ENCODE data around the gene PPP3CA. TPM values are rescaled to one million over a fixed set of nuclear protein-coding genes. Genes with fewer than 3 reads are reported as not detected.

Gene PPP3CA
- total RNA-seq, 1 donor from 2014 or later: 78.8 TPM

DNA sequence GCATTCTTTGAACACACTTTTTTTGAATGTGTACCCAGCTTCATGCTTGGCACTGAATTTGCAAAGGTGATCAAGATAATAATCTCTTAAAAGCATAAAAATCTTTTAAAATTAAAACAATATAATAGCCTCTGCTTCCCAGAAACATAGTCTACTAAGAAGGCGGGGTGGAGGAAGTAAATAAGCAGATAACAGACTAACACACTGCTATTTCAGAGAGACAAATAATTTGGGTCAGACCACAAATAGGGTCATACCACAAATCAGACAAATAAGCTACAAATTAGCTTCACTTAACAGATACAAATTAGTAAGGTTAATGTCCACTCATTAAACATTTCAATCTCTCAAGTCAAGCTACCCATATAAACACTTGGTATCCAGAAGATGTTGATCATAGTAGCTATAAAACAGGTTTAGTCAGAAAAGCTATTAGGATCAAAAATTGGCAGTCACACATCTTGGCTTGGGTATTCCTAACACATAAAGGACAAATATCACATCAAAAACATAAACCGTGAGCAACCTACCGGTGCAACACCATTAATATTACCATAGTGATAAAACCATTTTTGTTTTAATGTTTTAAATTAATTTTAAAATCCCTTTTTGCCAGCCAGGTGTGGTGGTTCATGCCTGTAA lies 47.3 kb downstream of the PPP3CA start:
- TF ChIP-seq, protein P1, sequence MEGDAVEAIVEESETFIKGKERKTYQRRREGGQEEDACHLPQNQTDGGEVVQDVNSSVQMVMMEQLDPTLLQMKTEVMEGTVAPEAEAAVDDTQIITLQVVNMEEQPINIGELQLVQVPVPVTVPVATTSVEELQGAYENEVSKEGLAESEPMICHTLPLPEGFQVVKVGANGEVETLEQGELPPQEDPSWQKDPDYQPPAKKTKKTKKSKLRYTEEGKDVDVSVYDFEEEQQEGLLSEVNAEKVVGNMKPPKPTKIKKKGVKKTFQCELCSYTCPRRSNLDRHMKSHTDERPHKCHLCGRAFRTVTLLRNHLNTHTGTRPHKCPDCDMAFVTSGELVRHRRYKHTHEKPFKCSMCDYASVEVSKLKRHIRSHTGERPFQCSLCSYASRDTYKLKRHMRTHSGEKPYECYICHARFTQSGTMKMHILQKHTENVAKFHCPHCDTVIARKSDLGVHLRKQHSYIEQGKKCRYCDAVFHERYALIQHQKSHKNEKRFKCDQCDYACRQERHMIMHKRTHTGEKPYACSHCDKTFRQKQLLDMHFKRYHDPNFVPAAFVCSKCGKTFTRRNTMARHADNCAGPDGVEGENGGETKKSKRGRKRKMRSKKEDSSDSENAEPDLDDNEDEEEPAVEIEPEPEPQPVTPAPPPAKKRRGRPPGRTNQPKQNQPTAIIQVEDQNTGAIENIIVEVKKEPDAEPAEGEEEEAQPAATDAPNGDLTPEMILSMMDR (IDR thresholded peaks at IDR 0.05): no peak
- ATAC-seq (ENCODE audit: low read depth) (no peak), DNase-seq (no peak)
- no peaks in the 10 kb centered on the region for H3K9me3 Mint-ChIP-seq
- no peaks in the 10 kb centered on the region for H3K36me3 Mint-ChIP-seq (ENCODE audit: low read depth)
- ChIA-PET POLR2A (no interaction called here), CTCF (no interaction called here)
- no peaks in the 10 kb centered on the region for H3K27me3 Mint-ChIP-seq
- H3K27ac Mint-ChIP-seq: no peak overlapping the region
- intact Hi-C loops (cut with micrococcal nuclease): no loop called here
- no peak overlapping the region for H3K4me3 Mint-ChIP-seq
- peaks cover 38% of the 10 kb centered on the region for H3K4me1 Mint-ChIP-seq

DNA sequence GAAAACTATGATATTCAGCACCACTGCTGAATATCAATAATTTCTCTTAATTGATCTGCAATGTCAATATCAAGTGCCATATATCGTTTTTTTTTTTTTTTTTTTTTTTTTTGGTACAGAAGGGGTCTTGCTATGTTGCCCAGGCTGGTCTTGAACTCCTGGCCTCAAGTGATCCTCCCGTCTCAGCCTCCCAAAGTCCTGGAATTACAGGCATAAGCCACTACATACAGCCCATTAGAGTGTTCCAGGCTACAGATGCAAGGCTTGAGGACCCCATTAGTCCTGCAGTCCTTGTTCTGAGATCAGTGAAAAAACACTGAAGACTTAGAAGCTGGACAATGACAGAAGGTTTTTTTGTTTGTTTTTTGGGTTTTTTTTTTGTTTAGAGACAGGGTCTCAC lies 48.3 kb downstream of the PPP3CA start:
- Mint-ChIP-seq H3K4me3 (no peak overlapping the region), H3K27ac (no peak overlapping the region), H3K36me3 (ENCODE audit: low read depth) (no peaks in the 10 kb centered on the region), H3K4me1 (peaks cover 36% of the 10 kb centered on the region), H3K27me3 (no peaks in the 10 kb centered on the region), H3K9me3 (no peaks in the 10 kb centered on the region)
- ATAC-seq (ENCODE audit: low read depth): no peak
- intact Hi-C loops (cut with micrococcal nuclease): no loop called here
- CTCF ChIA-PET: no interaction called here
- TF ChIP-seq, protein P1 (IDR thresholded peaks at IDR 0.05): no peak
- no peak for DNase-seq
- POLR2A ChIA-PET: no interaction called here

GRCh38 chr4:101295691-101296090 lies 51.6 kb downstream of the PPP3CA start:
- no peak for ATAC-seq (ENCODE audit: low read depth)
- Mint-ChIP-seq H3K36me3 (ENCODE audit: low read depth) (peaks cover 7% of the 10 kb centered on the region), H3K9me3 (no peaks in the 10 kb centered on the region), H3K27ac (no peak overlapping the region), H3K27me3 (no peaks in the 10 kb centered on the region), H3K4me3 (no peak overlapping the region), H3K4me1 (peaks cover 61% of the 10 kb centered on the region)
- DNase-seq: no peak
- ChIA-PET CTCF (no interaction called here), POLR2A (interaction anchor here (0.6 to 0.9 kb wide), 4 partner anchors 15 to 420 kb away, joined by 4 to 7 read pairs (median 6); no protein-coding TSS in a partner anchor)
- intact Hi-C loops (cut with micrococcal nuclease): no loop called here
- TF ChIP-seq, protein P1 (IDR thresholded peaks at IDR 0.05): no peak

GRCh38 chr4:101294597-101294996 lies 52.7 kb downstream of the PPP3CA start:
- ChIA-PET POLR2A (interaction anchor here (0.6 kb wide), 1 partner anchor 12 kb away, joined by 4 read pairs; no protein-coding TSS in a partner anchor), CTCF (no interaction called here)
- Mint-ChIP-seq H3K4me1 (peaks cover 66% of the 10 kb centered on the region), H3K27me3 (no peaks in the 10 kb centered on the region), H3K9me3 (no peaks in the 10 kb centered on the region), H3K27ac (no peak overlapping the region), H3K36me3 (ENCODE audit: low read depth) (peaks cover 7% of the 10 kb centered on the region), H3K4me3 (no peak overlapping the region)
- DNase-seq: no peak
- ATAC-seq (ENCODE audit: low read depth): no peak
- TF ChIP-seq, protein P1 (IDR thresholded peaks at IDR 0.05): no peak
- intact Hi-C loops (cut with micrococcal nuclease): no loop called here

DNA sequence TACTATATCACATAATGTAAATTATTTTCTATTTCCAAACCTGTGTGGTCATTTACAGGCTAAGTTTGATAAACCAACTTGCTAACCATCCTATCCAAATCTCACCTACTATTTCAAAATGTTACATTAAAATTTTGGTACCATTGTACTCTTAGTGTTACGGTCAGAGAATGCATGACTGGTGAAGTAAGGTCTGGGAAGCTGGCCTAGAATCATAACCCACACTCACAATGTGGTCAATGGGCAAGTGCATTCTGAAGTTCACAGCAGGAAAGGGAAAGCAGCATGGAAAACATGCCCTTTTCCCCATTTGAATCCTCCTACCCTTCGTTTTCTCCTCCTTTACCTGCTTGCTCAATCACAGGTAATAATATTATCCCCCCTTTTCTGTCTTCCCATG lies 54.4 kb downstream of the PPP3CA start:
- peaks cover 75% of the 10 kb centered on the region for H3K4me1 Mint-ChIP-seq
- no peaks in the 10 kb centered on the region for H3K27me3 Mint-ChIP-seq
- ATAC-seq (ENCODE audit: low read depth) (no peak), DNase-seq (no peak)
- POLR2A ChIA-PET: interaction anchor here (0.7 kb wide), 1 partner anchor 36 kb away, joined by 3 read pairs; no protein-coding TSS in a partner anchor
- H3K4me3 Mint-ChIP-seq: no peak overlapping the region
- peaks cover 7% of the 10 kb centered on the region for H3K36me3 Mint-ChIP-seq (ENCODE audit: low read depth)
- intact Hi-C loops (cut with micrococcal nuclease): no loop called here
- CTCF ChIA-PET: no interaction called here
- H3K9me3 Mint-ChIP-seq: no peaks in the 10 kb centered on the region
- TF ChIP-seq, protein P1 (IDR thresholded peaks at IDR 0.05): no peak
- peak overlapping the region; percentile 36 for H3K27ac Mint-ChIP-seq
